HepG2 (cell line): ENCODE data around the gene HIPK2. TPM values are rescaled to one million over a fixed set of nuclear protein-coding genes. Genes with fewer than 3 reads are reported as not detected.

Experiments used
- ATF5 ChIP-seq: sonication (generic); formaldehyde crosslinking; IDR thresholded peaks from 2 replicates; pipeline ENCODE4 v1.4.0; 2020; ENCODE audit warnings: mild to moderate bottlenecking, low read depth, missing genetic modification reagents
- CCDC6 ChIP-seq: sonication (generic); formaldehyde crosslinking; IDR thresholded peaks from 2 replicates; pipeline ENCODE4 v1.8.1; 2022; ENCODE audit warnings: mild to moderate bottlenecking, missing genetic modification reagents, moderate library complexity
- ELF1 ChIP-seq: sonication (generic); formaldehyde crosslinking; IDR thresholded peaks from 2 replicates; pipeline ENCODE4 v1.4.0; 2020; ENCODE audit warnings: missing genetic modification reagents
- ELF3 ChIP-seq: IDR thresholded peaks from 2 replicates; pipeline ENCODE4 v1.6.1; 2016; ENCODE audit warnings: missing genetic modification reagents, missing compliant biosample characterization
- FOXA3 ChIP-seq: IDR thresholded peaks from 2 replicates; pipeline ENCODE4 v1.6.1; 2016; ENCODE audit warnings: missing genetic modification reagents, missing compliant biosample characterization
- MYNN ChIP-seq: sonication (generic); formaldehyde crosslinking; IDR thresholded peaks from 2 replicates; pipeline ENCODE4 v1.4.0; 2020; ENCODE audit warnings: mild to moderate bottlenecking, low read depth, missing genetic modification reagents
- NCOA2 ChIP-seq: sonication (generic); formaldehyde crosslinking; IDR thresholded peaks from 2 replicates; pipeline ENCODE4 v1.8.0; 2022; ENCODE audit warnings: inconsistent platforms
- PHF21A ChIP-seq: sonication (generic); formaldehyde crosslinking; IDR thresholded peaks from 2 replicates; pipeline ENCODE4 v1.5.0; 2020; ENCODE audit warnings: mild to moderate bottlenecking, missing genetic modification reagents
- PRDM15 ChIP-seq: sonication (generic); formaldehyde crosslinking; IDR thresholded peaks from 2 replicates; pipeline ENCODE4 v1.4.0; 2020; ENCODE audit warnings: missing genetic modification reagents
- SAP130 ChIP-seq: IDR thresholded peaks from 2 replicates; pipeline ENCODE4 v1.6.1; 2016; ENCODE audit warnings: low read depth
- SIN3B ChIP-seq: fragments of 150-350 bp; IDR thresholded peaks from 2 replicates; pipeline ENCODE4 v1.6.1; 2014; ENCODE audit warnings: low read length
- SIX1 ChIP-seq: sonication (generic); formaldehyde crosslinking; IDR thresholded peaks from 2 replicates; pipeline ENCODE4 v1.4.0; 2020; ENCODE audit warnings: missing genetic modification reagents, borderline replicate concordance
- THAP11 ChIP-seq: IDR thresholded peaks from 2 replicates; pipeline ENCODE4 v1.6.1; 2016; ENCODE audit warnings: missing biosample characterization, missing genetic modification reagents
- ZFP62 ChIP-seq: sonication (generic); formaldehyde crosslinking; IDR thresholded peaks from 2 replicates; pipeline ENCODE4 v1.4.0; 2020; ENCODE audit warnings: missing genetic modification reagents
- ZFY ChIP-seq: sonication (generic); formaldehyde crosslinking; IDR thresholded peaks from 2 replicates; pipeline ENCODE4 v1.4.0; 2020; ENCODE audit warnings: missing genetic modification reagents
- ZKSCAN1 ChIP-seq: fragments of 150-350 bp; IDR thresholded peaks from 2 replicates; pipeline ENCODE4 v1.6.1; 2014; ENCODE audit warnings: low read length
- ZNF17 ChIP-seq: sonication (generic); formaldehyde crosslinking; IDR thresholded peaks from 2 replicates; pipeline ENCODE4 v1.5.0; 2020; ENCODE audit warnings: mild to moderate bottlenecking, missing genetic modification reagents
- ZNF225 ChIP-seq: sonication (generic); formaldehyde crosslinking; IDR thresholded peaks from 2 replicates; pipeline ENCODE4 v1.4.0; 2020; ENCODE audit warnings: mild to moderate bottlenecking, missing genetic modification reagents
- ZNF383 ChIP-seq: sonication (generic); formaldehyde crosslinking; IDR thresholded peaks from 2 replicates; pipeline ENCODE4 v1.4.0; 2020; ENCODE audit warnings: missing genetic modification reagents, mild to moderate bottlenecking, borderline replicate concordance
- ZNF619 ChIP-seq: sonication (generic); formaldehyde crosslinking; IDR thresholded peaks from 2 replicates; pipeline ENCODE4 v1.4.0; 2020; ENCODE audit warnings: mild to moderate bottlenecking, missing genetic modification reagents
- ZNF740 ChIP-seq: sonication (generic); formaldehyde crosslinking; IDR thresholded peaks from 2 replicates; pipeline ENCODE4 v1.4.0; 2020; ENCODE audit warnings: missing genetic modification reagents
- polyA plus RNA-seq, 8 experiments: library from polyadenylated mRNA; depleted of rRNA in 3 of 8; stranded (reverse) in 7 of 8; unstranded in 1 of 8; fragments of >200 nt; fragmentation: Illumina TruSeq in 4 of 8; extraction: Trizol in 4 of 8; gene quantifications; 2 replicates each; pipeline versions ENCODE4 v1.2.1 to v1.2.3, GENCODE V29; 2011 to 2016; ENCODE audit warnings: low read depth in 4 of 8, missing spikeins in 1 of 8, mixed read lengths in 1 of 8; ENCODE audit not compliant: insufficient read depth in 1 of 8
- total RNA-seq, 5 experiments: library from RNA; depleted of rRNA; stranded (reverse); fragments of >200 nt; fragmentation: Illumina TruSeq; extraction: Trizol; gene quantifications; 2 replicates each; pipeline ENCODE4 v1.2.3, GENCODE V29; 2016; ENCODE audit warnings: low read depth in 1 of 5

Gene HIPK2
- total and polyA plus RNA-seq, 2 of the 13 experiments (the other 11 are each of a cell fraction or from before 2014, with no cell fraction given), result 14.4 to 20.2 TPM

- TF ChIP-seq ZNF740 (CRISPR knock-in tag) (no peak), SAP130 (CRISPR knock-in tag) (peak; percentile 38; the same call in 1 of the 2 replicates), ZNF17 (CRISPR knock-in tag) (no peak), ZKSCAN1 (no peak), ZFY (no peak), ZNF225 (no peak), ZNF619 (CRISPR knock-in tag) (no peak), ZFP62 (CRISPR knock-in tag) (no peak), FOXA3 (CRISPR knock-in tag) (peak; percentile 32; the same call in 1 of the 2 replicates), MYNN (CRISPR knock-in tag) (no peak), ELF3 (no peak), SIN3B (no peak), ELF1 (CRISPR knock-in tag) (peak; percentile 49; the same call in 1 of the 2 replicates), ZNF383 (CRISPR knock-in tag) (no peak), NCOA2 (CRISPR knock-in tag) (peak; percentile 63), PRDM15 (no peak), ATF5 (CRISPR knock-in tag) (no peak), CCDC6 (CRISPR knock-in tag) (no peak), SIX1 (CRISPR knock-in tag) (no peak), PHF21A (CRISPR knock-in tag) (peak; percentile 36; the same call in 1 of the 2 replicates), THAP11 (CRISPR knock-in tag) (peak; percentile 24; the same call in 1 of the 2 replicates)
- TF ChIP-seq, all 625 proteins: peak for 39
These were observed 95.4 kb downstream of the HIPK2 start (continued) for GRCh38 chr7:139682136-139683013.
